ENCODE measurements around the gene RXRA. TPM values are rescaled to one million over a fixed set of nuclear protein-coding genes. Genes with fewer than 3 reads are reported as not detected.

RXRA gene
- total RNA-seq, 1 donor from 2014 or later, result 20.5 TPM

GRCh38 chr9:134321946-134322741, 4.1 kb upstream of the RXRA start:
- Mint-ChIP-seq H3K27ac (ENCODE audit: unreplicated experiment) (peak overlapping the region; percentile 64), H3K27me3 (ENCODE audit: unreplicated experiment) (no peaks in the 10 kb centered on the region), H3K36me3 (ENCODE audit: unreplicated experiment) (no peaks in the 10 kb centered on the region), H3K4me3 (ENCODE audit: unreplicated experiment) (no peak overlapping the region), H3K9me3 (ENCODE audit: unreplicated experiment) (peaks cover 6% of the 10 kb centered on the region), H3K4me1 (ENCODE audit: low read depth, unreplicated experiment) (peaks cover 27% of the 10 kb centered on the region)
- peak; percentile 22 for DNase-seq
- no peak for TF ChIP-seq CTCF (IDR thresholded peaks at IDR 0.05; ENCODE audit: partially characterized antibody, unreplicated experiment)

- Mint-ChIP-seq H3K4me1 (ENCODE audit: low read depth, unreplicated experiment) (peaks cover 27% of the 10 kb centered on the region), H3K9me3 (ENCODE audit: unreplicated experiment) (peaks cover 6% of the 10 kb centered on the region), H3K4me3 (ENCODE audit: unreplicated experiment) (no peak overlapping the region), H3K27me3 (ENCODE audit: unreplicated experiment) (no peaks in the 10 kb centered on the region), H3K27ac (ENCODE audit: unreplicated experiment) (no peak overlapping the region), H3K36me3 (ENCODE audit: unreplicated experiment) (no peaks in the 10 kb centered on the region)
- TF ChIP-seq CTCF (IDR thresholded peaks at IDR 0.05; ENCODE audit: partially characterized antibody, unreplicated experiment), result no peak
- DNase-seq, result peak; percentile 13
These were observed 3.4 kb upstream of the RXRA start for GRCh38 chr9:134322781-134323241.

- DNase-seq, result peak; percentile 25
- H3K4me3 Mint-ChIP-seq (ENCODE audit: unreplicated experiment), result peak overlapping the region; percentile 34
- TF ChIP-seq CTCF (IDR thresholded peaks at IDR 0.05; ENCODE audit: partially characterized antibody, unreplicated experiment), result no peak
- peak overlapping the region; percentile 66 for H3K27ac Mint-ChIP-seq (ENCODE audit: unreplicated experiment)
- H3K27me3 Mint-ChIP-seq (ENCODE audit: unreplicated experiment), result no peaks in the 10 kb centered on the region
- peaks cover 6% of the 10 kb centered on the region for H3K9me3 Mint-ChIP-seq (ENCODE audit: unreplicated experiment)
- no peaks in the 10 kb centered on the region for H3K36me3 Mint-ChIP-seq (ENCODE audit: unreplicated experiment)
- H3K4me1 Mint-ChIP-seq (ENCODE audit: low read depth, unreplicated experiment), result peaks cover 27% of the 10 kb centered on the region
These were observed 2.4 kb upstream of the RXRA start for GRCh38 chr9:134323741-134324358.

GRCh38 chr9:134324359-134325095, 1.7 kb upstream of the RXRA start:
- peak; percentile 14 for DNase-seq
- Mint-ChIP-seq H3K4me1 (ENCODE audit: low read depth, unreplicated experiment) (peaks cover 28% of the 10 kb centered on the region), H3K4me3 (ENCODE audit: unreplicated experiment) (peak overlapping the region; percentile 34), H3K9me3 (ENCODE audit: unreplicated experiment) (peaks cover 6% of the 10 kb centered on the region), H3K36me3 (ENCODE audit: unreplicated experiment) (no peaks in the 10 kb centered on the region), H3K27me3 (ENCODE audit: unreplicated experiment) (no peaks in the 10 kb centered on the region), H3K27ac (ENCODE audit: unreplicated experiment) (peak overlapping the region; percentile 55)
- no peak for TF ChIP-seq CTCF (IDR thresholded peaks at IDR 0.05; ENCODE audit: partially characterized antibody, unreplicated experiment)

Data from glutamatergic neuron (in vitro differentiated cells).